OCI-LY3 (cell line): ENCODE results near the gene ZFAND2A.
"Not testable (repeated sequence)": the region's sequence is repeated elsewhere in the genome, so short reads cannot be mapped to it uniquely, and the experiment has no call there.

ENCODE experiments used
- H2AFZ ChIP-seq: fragments of 200-600, 300-600 bp; shearing (Covaris generic); 2 replicates; pipeline ENCODE4 v1.6.0; 2014; ENCODE audit warnings: antibody characterized with exemption, low read depth, low read length
- H3K27ac ChIP-seq: fragments of 200-600, 300-600 bp; sonication (generic); 2 replicates; pipeline ENCODE4 v1.5.1; 2014; ENCODE audit warnings: mild to moderate bottlenecking, low read length, moderate library complexity, mixed read lengths
- H3K27me3 ChIP-seq: fragments of 200-600, 300-600 bp; sonication (generic); 2 replicates; pipeline ENCODE4 v1.6.1; 2014; ENCODE audit warnings: low read depth, low read length, mixed read lengths
- H3K36me3 ChIP-seq: fragments of 200-600, 300-600 bp; sonication (generic); replicated peaks from 2 replicates; pipeline ENCODE3; 2014; ENCODE audit warnings: low read depth, low read length, mixed read lengths
- H3K4me1 ChIP-seq: fragments of 300-600, 200-600 bp; sonication (generic); 2 replicates; pipeline ENCODE4 v1.6.1; 2014; ENCODE audit warnings: low read length, mixed read lengths
- H3K4me2 ChIP-seq: fragments of 200-600, 300-600 bp; sonication (generic); 2 replicates; pipeline ENCODE4 v1.6.1; 2014; ENCODE audit warnings: low read length, mixed read lengths
- H3K4me3 ChIP-seq: fragments of 300-600, 200-600 bp; sonication (generic); 2 replicates; pipeline ENCODE4 v1.5.1; 2014; ENCODE audit warnings: antibody characterized with exemption, mild to moderate bottlenecking, low read length, moderate library complexity
- H3K79me2 ChIP-seq: fragments of 300-600, 200-600 bp; shearing (Covaris generic); 2 replicates; pipeline ENCODE4 v1.6.1; 2014; ENCODE audit warnings: mild to moderate bottlenecking, low read length, mixed read lengths
- H3K9ac ChIP-seq: fragments of 300-600, 200-600 bp; shearing (Covaris generic); 2 replicates; pipeline ENCODE4 v1.6.0; 2014; ENCODE audit warnings: mild to moderate bottlenecking, low read length, moderate library complexity
- H3K9me3 ChIP-seq: fragments of 200-600, 300-600 bp; shearing (Covaris generic); 2 replicates; pipeline ENCODE4 v1.6.1; 2014; ENCODE audit warnings: low read length, mixed read lengths; ENCODE audit not compliant: insufficient read depth
- H4K20me1 ChIP-seq: fragments of 200-600, 300-600 bp; sonication (generic); 2 replicates; pipeline ENCODE4 v1.6.1; 2016; ENCODE audit warnings: low read length, mixed read lengths; ENCODE audit not compliant: insufficient read depth
- EZH2phosphoT487 ChIP-seq: fragments of 200-600 bp; shearing (Covaris generic); IDR thresholded peaks from 2 replicates; pipeline ENCODE4 v1.6.1; 2018; ENCODE audit warnings: antibody characterized with exemption, mixed run types, low read depth
- TF ChIP-seq, protein P1 (sequence below): fragments of 200-600, 300-600 bp; sonication (generic); IDR thresholded peaks from 2 replicates; pipeline ENCODE4 v1.5.1; 2014; ENCODE audit warnings: antibody characterized with exemption, low read length, low read depth

ZFAND2A gene

GRCh38 chr7:1120791-1121190, 39.2 kb downstream of the ZFAND2A start:
- H3K27ac ChIP-seq: no peak overlapping the region
- H3K9ac ChIP-seq: no peak overlapping the region
- H3K79me2 ChIP-seq: peaks cover 9% of the 10 kb centered on the region; the same call in 1 of the 2 replicates
- H3K9me3 ChIP-seq: no peaks in the 10 kb centered on the region
- H3K4me2 ChIP-seq: no peak overlapping the region
- no peaks in the 10 kb centered on the region for H3K36me3 ChIP-seq
- H3K4me3 ChIP-seq: no peak overlapping the region
- H3K27me3 ChIP-seq: no peaks in the 10 kb centered on the region
- no peaks in the 10 kb centered on the region for H4K20me1 ChIP-seq
- no peak overlapping the region for H2AFZ ChIP-seq
- H3K4me1 ChIP-seq: no peaks in the 10 kb centered on the region
- TF ChIP-seq, protein P1, sequence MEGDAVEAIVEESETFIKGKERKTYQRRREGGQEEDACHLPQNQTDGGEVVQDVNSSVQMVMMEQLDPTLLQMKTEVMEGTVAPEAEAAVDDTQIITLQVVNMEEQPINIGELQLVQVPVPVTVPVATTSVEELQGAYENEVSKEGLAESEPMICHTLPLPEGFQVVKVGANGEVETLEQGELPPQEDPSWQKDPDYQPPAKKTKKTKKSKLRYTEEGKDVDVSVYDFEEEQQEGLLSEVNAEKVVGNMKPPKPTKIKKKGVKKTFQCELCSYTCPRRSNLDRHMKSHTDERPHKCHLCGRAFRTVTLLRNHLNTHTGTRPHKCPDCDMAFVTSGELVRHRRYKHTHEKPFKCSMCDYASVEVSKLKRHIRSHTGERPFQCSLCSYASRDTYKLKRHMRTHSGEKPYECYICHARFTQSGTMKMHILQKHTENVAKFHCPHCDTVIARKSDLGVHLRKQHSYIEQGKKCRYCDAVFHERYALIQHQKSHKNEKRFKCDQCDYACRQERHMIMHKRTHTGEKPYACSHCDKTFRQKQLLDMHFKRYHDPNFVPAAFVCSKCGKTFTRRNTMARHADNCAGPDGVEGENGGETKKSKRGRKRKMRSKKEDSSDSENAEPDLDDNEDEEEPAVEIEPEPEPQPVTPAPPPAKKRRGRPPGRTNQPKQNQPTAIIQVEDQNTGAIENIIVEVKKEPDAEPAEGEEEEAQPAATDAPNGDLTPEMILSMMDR: no peak
- TF ChIP-seq EZH2phosphoT487: no peak

DNA sequence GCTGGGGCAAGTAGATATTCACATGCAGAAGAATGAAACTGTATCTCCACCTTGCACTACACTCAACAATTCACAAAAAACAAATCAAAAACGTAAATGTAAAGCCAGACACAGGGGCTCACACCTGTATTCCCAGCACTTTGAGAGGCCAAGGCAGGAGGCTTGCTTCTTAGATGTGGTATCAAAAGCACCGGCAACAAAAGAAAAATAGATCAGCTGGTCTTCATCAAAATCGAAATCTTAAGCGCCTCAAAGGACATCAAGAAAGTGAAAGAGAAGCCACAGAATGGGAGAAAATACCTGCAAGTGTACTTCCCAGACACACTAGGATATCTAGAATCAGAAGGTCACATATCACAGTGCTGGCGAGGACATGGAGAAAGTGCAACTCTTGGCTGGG, 40.8 kb downstream of the ZFAND2A start:
- H3K27ac ChIP-seq: no peak overlapping the region
- H3K36me3 ChIP-seq: no peaks in the 10 kb centered on the region
- TF ChIP-seq EZH2phosphoT487: no peak
- TF ChIP-seq, protein P1: no peak
- H3K9ac ChIP-seq: no peak overlapping the region
- H3K9me3 ChIP-seq: no peaks in the 10 kb centered on the region
- H3K4me2 ChIP-seq: no peak overlapping the region
- no peaks in the 10 kb centered on the region for H3K4me1 ChIP-seq
- H4K20me1 ChIP-seq: no peaks in the 10 kb centered on the region
- no peaks in the 10 kb centered on the region for H3K27me3 ChIP-seq
- H3K4me3 ChIP-seq: no peak overlapping the region
- no peak overlapping the region for H2AFZ ChIP-seq
- H3K79me2 ChIP-seq: peaks cover 9% of the 10 kb centered on the region; the same call in 1 of the 2 replicates

GRCh38 chr7:1117321-1117928, 42.6 kb downstream of the ZFAND2A start:
- TF ChIP-seq, protein P1: no peak
- Histone ChIP-seq H3K27me3 (no peaks in the 10 kb centered on the region), H3K9ac (no peak overlapping the region), H3K27ac (no peak overlapping the region), H3K4me1 (no peaks in the 10 kb centered on the region), H3K36me3 (no peaks in the 10 kb centered on the region), H3K79me2 (peaks cover 9% of the 10 kb centered on the region; the same call in 1 of the 2 replicates), H3K4me2 (no peak overlapping the region), H2AFZ (no peak overlapping the region), H3K4me3 (no peak overlapping the region), H3K9me3 (no peaks in the 10 kb centered on the region), H4K20me1 (no peaks in the 10 kb centered on the region)

- not testable (repeated sequence) for H3K27ac ChIP-seq, H3K79me2 ChIP-seq, H3K36me3 ChIP-seq, H3K27me3 ChIP-seq, H3K4me1 ChIP-seq, H3K4me2 ChIP-seq, H3K4me3 ChIP-seq, H2AFZ ChIP-seq, H4K20me1 ChIP-seq, H3K9me3 ChIP-seq, H3K9ac ChIP-seq
Observed at GRCh38 chr7:1116383-1117008, 43.5 kb downstream of the ZFAND2A start.

DNA sequence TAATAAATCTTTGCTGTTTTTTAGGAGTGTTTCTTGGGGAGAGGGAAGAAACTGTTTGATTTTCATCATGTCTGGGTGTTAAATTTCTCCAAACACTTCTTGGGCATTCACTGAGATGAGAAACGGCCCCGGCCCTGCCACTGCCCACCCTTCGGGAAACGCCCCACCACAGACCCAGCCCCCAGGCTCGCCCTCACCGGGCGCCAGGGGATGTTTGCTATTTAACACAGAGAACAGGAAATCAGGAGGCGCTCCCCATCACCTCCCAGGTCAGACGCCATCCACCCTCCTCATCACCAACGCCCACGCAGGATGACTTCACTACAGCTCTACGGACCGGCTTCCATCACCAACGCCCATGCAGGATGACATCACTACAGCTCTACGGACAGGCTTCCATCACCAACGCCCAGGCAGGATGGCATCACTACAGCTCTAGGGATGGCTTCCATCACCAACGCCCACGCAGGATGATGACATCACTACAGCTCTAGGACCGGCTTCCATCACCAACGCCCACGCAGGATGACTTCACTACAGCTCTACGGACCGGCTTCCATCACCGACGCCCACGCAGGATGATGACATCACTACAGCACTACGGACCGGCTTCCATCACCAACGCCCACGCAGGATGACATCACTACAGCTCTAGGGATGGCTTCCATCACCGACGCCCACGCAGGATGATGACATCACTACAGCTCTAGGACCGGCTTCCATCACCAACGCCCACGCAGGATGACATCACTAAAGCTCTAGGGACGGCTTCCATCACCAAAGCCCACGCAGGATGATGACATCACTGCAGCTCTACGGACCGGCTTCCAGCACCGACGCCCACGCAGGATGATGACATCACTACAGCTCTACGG, 44.6 kb downstream of the ZFAND2A start:
- not testable (repeated sequence) for H4K20me1 ChIP-seq, H3K4me3 ChIP-seq, H3K4me1 ChIP-seq, H3K27me3 ChIP-seq, H3K27ac ChIP-seq, H3K9me3 ChIP-seq, H3K4me2 ChIP-seq, H3K9ac ChIP-seq, H2AFZ ChIP-seq, H3K36me3 ChIP-seq, H3K79me2 ChIP-seq
